Gastroesophageal sphincter (tissue), 4 donors: ENCODE results near the gene NELFA. TPM values are rescaled to one million over a fixed set of nuclear protein-coding genes. Genes with fewer than 3 reads are reported as not detected.

Experiments
- ATAC-seq: fragments of 150-250 bp; one replicate; pipeline ENCODE4 v1.9.1; 2016; ENCODE audit warnings: mild to moderate bottlenecking, moderate library complexity
- H3K27ac ChIP-seq, 4 donors: fragments of 200-600 bp; sonication (generic) in 3 of 4; 1 replicate in 3 of 4; 2 replicates in 1 of 4; pipeline ENCODE4 v1.5.1; 2016 to 2019
- H3K27me3 ChIP-seq: fragments of 200-600 bp; sonication (generic); one replicate; pipeline ENCODE4 v1.5.1; 2019
- H3K36me3 ChIP-seq, 2 donors: fragments of 200-600 bp; sonication (generic); one replicate each; pipeline ENCODE4 v1.5.1; 2019; ENCODE audit warnings: control low read depth in 1 of 2
- H3K4me1 ChIP-seq, 3 donors: fragments of 200-600 bp; sonication (generic); 1 replicate in 2 of 3; 2 replicates in 1 of 3; pipeline ENCODE4 v1.5.1; 2016 to 2019; ENCODE audit warnings: control low read depth in 2 of 3
- H3K4me3 ChIP-seq, 2 donors: fragments of 200-600 bp; sonication (generic); one replicate each; pipeline ENCODE4 v1.5.1; 2019; ENCODE audit warnings: mild to moderate bottlenecking in 1 of 2, moderate library complexity in 1 of 2
- H3K9me3 ChIP-seq, 3 donors: fragments of 200-600 bp; sonication (generic); one replicate each; pipeline ENCODE4 v1.5.1; 2017 to 2019; ENCODE audit warnings: control low read depth in 2 of 3
- CTCF ChIP-seq, 4 experiments: fragments of 200-600 bp in 2 of 4; fragments of 450-650 bp in 2 of 4; sonication (generic) in 1 of 4; IDR thresholded peaks; one replicate each; pipeline ENCODE4 v1.5.1; 2017 to 2019; ENCODE audit warnings: antibody characterized with exemption in 4 of 4, mild to moderate bottlenecking in 2 of 4, moderate library complexity in 2 of 4
- EP300 ChIP-seq: sonication (generic); formaldehyde crosslinking; IDR thresholded peaks from one replicate; pipeline ENCODE4 v1.6.1; 2017; ENCODE audit warnings: antibody characterized with exemption, mild to moderate bottlenecking
- POLR2A ChIP-seq, 2 donors: fragments of 450-650 bp; IDR thresholded peaks; one replicate each; pipeline ENCODE4 v1.6.1; 2017; ENCODE audit warnings: antibody characterized with exemption in 2 of 2, mild to moderate bottlenecking in 2 of 2, moderate library complexity in 1 of 2
- POLR2AphosphoS5 ChIP-seq: sonication (generic); formaldehyde crosslinking; IDR thresholded peaks from one replicate; pipeline ENCODE4 v1.6.1; 2017; ENCODE audit warnings: antibody characterized with exemption
- WGBS, 2 donors: methylation state at CpG; one replicate each; pipeline ENCODE4 v1.1.5; 2018; ENCODE audit warnings: low coverage in 1 of 2; 5-methylcytosine and 5-hydroxymethylcytosine counted together
- total RNA-seq, 4 donors: library from RNA; depleted of rRNA; stranded (reverse); fragments of >200 nt; gene quantifications; one replicate each; pipeline ENCODE4 v1.1.0, GENCODE V29; 2016

Gene NELFA
- total RNA-seq, 4 donors from 2014 or later, result 14.5 to 19.4 (median 17.5) TPM

GRCh38 chr4:1990676-1991075, 18.1 kb downstream of the NELFA start:
- H3K4me1 ChIP-seq, result peaks cover 0 to 9% (median 0%) of the 10 kb centered on the region in 3 donors
- no peak for TF ChIP-seq POLR2AphosphoS5
- no peak for TF ChIP-seq EP300
- no peak for TF ChIP-seq POLR2A (IDR thresholded peaks at IDR 0.05)
- no peak for TF ChIP-seq CTCF (IDR thresholded peaks at IDR 0.05)
- no peaks in the 10 kb centered on the region for H3K9me3 ChIP-seq
- ATAC-seq, result no peak
- peaks cover 0 to 71% of the 10 kb centered on the region in 2 donors for H3K36me3 ChIP-seq
- WGBS, 2 donors, result 90 to 100% methylated on average over 1 to 5 of the region's 5 CpGs
- H3K27me3 ChIP-seq, result no peaks in the 10 kb centered on the region
- no peak overlapping the region for H3K4me3 ChIP-seq
- no peak overlapping the region for H3K27ac ChIP-seq

GRCh38 chr4:1990348-1990645, 18.5 kb downstream of the NELFA start:
- Histone ChIP-seq H3K4me3 (no peak overlapping the region), H3K9me3 (no peaks in the 10 kb centered on the region), H3K36me3 (peaks cover 0 to 75% of the 10 kb centered on the region in 2 donors), H3K4me1 (peaks cover 0 to 9% (median 0%) of the 10 kb centered on the region in 3 donors), H3K27ac (no peak overlapping the region), H3K27me3 (no peaks in the 10 kb centered on the region)
- no peak for ATAC-seq
- WGBS, 2 donors, result 100% methylated on average over 1 of the region's 10 CpGs; no CpG with 5 or more reads in 1 of the 2 donors
- TF ChIP-seq CTCF (IDR thresholded peaks at IDR 0.05) (no peak), POLR2A (IDR thresholded peaks at IDR 0.05) (no peak), EP300 (no peak), POLR2AphosphoS5 (no peak)

GRCh38 chr4:1989533-1990347, 19.0 kb downstream of the NELFA start:
- Histone ChIP-seq H3K4me3 (no peak overlapping the region), H3K27ac (no peak overlapping the region), H3K9me3 (no peaks in the 10 kb centered on the region), H3K27me3 (no peaks in the 10 kb centered on the region), H3K4me1 (peaks cover 0 to 9% (median 0%) of the 10 kb centered on the region in 3 donors), H3K36me3 (peaks cover 0 to 80% of the 10 kb centered on the region in 2 donors)
- no peak for ATAC-seq
- WGBS, 2 donors, result 96 to 100% methylated on average over 5 to 9 of the region's 33 CpGs
- TF ChIP-seq EP300 (no peak), POLR2A (IDR thresholded peaks at IDR 0.05) (no peak), POLR2AphosphoS5 (no peak), CTCF (IDR thresholded peaks at IDR 0.05) (no peak)

- ATAC-seq, result no peak
- Histone ChIP-seq H3K4me3 (no peak overlapping the region), H3K4me1 (peaks cover 0 to 9% (median 0%) of the 10 kb centered on the region in 3 donors), H3K27me3 (no peaks in the 10 kb centered on the region), H3K36me3 (peaks cover 0 to 95% of the 10 kb centered on the region in 2 donors), H3K9me3 (no peaks in the 10 kb centered on the region), H3K27ac (no peak overlapping the region)
- TF ChIP-seq CTCF (IDR thresholded peaks at IDR 0.05), result no peak
- TF ChIP-seq POLR2A (IDR thresholded peaks at IDR 0.05), result no peak
- 89 to 100% methylated on average over 2 to 4 of the region's 12 CpGs for WGBS, 2 donors
Observed at GRCh38 chr4:1988327-1988724, 20.4 kb downstream of the NELFA start.

GRCh38 chr4:1987721-1988326, 20.9 kb downstream of the NELFA start:
- 60 to 100% methylated on average over 1 of the region's 26 CpGs for WGBS, 2 donors
- no peak for ATAC-seq
- Histone ChIP-seq H3K9me3 (no peaks in the 10 kb centered on the region), H3K36me3 (peaks cover 0 to 97% of the 10 kb centered on the region in 2 donors), H3K4me1 (peaks cover 0 to 9% (median 0%) of the 10 kb centered on the region in 3 donors), H3K4me3 (no peak overlapping the region), H3K27ac (no peak overlapping the region), H3K27me3 (no peaks in the 10 kb centered on the region)
- TF ChIP-seq EP300, result no peak
- no peak for TF ChIP-seq CTCF (IDR thresholded peaks at IDR 0.05)
- TF ChIP-seq POLR2A (IDR thresholded peaks at IDR 0.05), result no peak
- TF ChIP-seq POLR2AphosphoS5, result no peak
